GM18505 (cell line): Measurements from ENCODE around the gene LRRC58.
A peak's percentile ranks its signal among the peaks of the same experiment; 100 is the strongest.
"Not testable (repeated sequence)": the region's sequence is repeated elsewhere in the genome, so short reads cannot be mapped to it uniquely, and the experiment has no call there.

ENCODE experiments used
- ATAC-seq: cut with Tn5 transposase; IDR thresholded peaks from one replicate; pipeline ENCODE4 v1.9.1; 2021; ENCODE audit not compliant: unreplicated experiment
- POLR2A ChIP-seq: IDR thresholded peaks from 4 replicates; pipeline ENCODE4 v1.6.1; 2011; ENCODE audit warnings: borderline replicate concordance; ENCODE audit not compliant: insufficient read depth, insufficient read length; ENCODE audit errors: extremely low read depth

Gene LRRC58

DNA sequence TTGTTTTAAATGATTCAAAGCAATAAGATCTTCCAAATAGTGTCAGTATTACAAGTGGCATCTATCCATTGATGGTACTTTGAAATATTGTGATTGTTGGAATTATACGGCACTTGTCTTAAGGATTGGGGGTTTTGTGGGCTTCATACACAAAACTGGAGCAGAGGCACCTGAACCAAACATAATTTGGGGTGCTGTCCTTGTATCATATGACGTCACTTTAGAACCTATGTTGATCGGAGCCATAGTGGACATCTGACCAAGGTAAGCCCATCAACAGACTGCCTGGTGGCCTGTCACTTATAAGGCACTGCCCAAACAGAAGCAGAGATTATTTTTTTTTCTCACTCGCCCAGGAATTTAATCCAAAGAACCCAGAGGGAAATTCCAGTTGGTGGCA, 2.9 kb upstream of the LRRC58 start:
- no peak for ATAC-seq
- no peak for TF ChIP-seq POLR2A

DNA sequence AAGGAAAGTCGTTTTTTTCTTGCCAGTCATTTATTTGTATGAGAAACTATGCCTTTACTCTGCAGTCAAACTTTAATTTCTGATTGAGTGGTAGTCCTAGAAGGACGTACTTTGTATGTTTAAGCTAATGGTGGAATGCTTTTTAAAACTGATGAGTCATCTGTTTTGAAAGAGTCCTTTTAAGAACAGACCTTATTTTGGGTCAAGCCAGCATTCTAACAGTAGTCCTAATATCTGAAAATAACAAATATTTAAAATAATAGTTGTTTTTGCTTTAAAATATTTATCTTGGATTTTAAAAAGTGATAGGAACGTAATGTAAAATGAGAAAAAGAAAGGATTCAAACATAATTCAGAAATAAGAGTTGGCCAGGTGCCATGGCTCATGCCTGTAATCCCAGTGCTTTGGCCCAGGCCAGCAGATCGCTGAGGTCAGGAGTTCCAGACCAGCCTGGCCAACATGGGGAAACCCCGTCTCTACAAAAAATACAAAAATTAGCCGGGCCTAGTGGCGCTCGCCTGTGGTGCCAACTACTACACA, 1.3 kb upstream of the LRRC58 start:
- TF ChIP-seq POLR2A = no peak
- no peak for ATAC-seq

DNA sequence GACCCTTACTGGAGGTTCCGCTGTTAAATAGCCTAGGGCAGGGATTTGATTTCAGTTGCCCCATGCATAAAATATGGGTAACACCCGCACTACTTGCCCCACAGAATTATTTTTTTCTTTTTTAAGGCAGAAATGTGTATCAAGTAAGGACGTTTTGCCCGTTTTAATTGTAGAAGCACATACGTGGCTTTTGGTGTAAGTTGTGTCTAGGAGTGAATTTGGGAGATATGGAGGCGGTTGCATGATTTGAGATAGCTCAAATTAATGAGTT, 636 bp upstream of the LRRC58 start:
- no peak for ATAC-seq
- no peak for TF ChIP-seq POLR2A

DNA sequence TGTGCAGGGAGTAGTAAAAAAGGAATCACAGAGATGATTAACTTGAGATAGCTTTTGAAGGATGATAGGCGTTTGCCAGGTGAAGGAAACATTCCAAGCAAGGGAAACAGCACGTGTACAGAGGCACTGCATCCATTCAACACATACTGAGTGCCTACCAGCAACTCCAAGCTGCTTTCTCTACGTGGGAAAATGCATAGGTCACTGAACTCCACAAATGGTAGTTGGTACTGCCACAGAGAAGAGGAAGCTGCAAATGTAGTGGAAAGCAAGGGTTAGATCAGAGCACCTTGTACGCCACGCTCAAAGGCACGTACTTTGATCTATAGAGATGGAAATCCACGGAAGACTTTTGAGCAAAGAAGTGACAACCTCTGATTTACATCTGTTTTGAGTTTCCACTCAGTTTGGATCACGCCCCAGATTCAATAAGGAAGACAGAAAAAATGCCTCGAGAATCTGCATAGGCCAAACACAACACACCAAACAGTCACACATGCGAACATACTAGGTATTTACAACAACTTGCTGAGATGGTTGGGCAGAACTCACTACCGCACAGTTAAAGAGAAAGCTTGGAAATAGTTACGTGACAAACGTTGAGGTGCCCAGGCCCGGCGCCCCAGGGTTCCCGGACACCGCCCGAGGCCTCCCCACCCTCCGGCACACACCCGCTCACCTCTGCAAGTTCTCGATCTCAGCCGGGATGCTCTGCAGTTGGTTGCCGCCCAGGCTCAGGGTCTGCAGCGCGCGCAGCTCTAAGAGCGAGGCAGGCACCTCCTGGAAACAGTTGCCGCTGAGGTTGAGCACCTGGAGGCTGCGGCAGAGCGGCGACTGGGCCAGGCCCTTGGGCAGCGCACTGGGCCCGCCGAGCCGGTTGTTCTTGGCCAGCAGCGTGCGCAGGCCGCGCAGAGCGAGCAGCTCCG, 826 bp downstream of the LRRC58 start:
- peak; percentile 51 for ATAC-seq
- no peak for TF ChIP-seq POLR2A

DNA sequence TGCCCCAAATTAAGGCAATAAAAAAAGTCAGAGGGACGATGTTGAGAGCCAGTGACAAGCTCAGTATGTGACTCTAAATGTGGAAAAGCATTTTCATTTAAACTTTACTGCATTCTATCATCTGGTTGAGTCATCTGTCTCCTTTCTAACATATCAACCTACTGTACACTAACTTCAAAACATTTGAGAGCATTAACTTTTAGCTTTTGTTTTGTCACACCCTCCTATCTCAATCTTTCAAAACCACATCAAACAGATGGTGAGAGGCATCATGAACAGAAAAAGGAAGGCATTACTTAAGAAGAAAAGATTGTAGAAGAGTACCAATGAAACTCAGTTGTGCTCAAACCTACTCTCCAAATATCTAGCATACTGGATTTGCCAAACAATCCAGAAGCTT, 4.8 kb downstream of the LRRC58 start:
- ATAC-seq = no peak
- no peak for TF ChIP-seq POLR2A

DNA sequence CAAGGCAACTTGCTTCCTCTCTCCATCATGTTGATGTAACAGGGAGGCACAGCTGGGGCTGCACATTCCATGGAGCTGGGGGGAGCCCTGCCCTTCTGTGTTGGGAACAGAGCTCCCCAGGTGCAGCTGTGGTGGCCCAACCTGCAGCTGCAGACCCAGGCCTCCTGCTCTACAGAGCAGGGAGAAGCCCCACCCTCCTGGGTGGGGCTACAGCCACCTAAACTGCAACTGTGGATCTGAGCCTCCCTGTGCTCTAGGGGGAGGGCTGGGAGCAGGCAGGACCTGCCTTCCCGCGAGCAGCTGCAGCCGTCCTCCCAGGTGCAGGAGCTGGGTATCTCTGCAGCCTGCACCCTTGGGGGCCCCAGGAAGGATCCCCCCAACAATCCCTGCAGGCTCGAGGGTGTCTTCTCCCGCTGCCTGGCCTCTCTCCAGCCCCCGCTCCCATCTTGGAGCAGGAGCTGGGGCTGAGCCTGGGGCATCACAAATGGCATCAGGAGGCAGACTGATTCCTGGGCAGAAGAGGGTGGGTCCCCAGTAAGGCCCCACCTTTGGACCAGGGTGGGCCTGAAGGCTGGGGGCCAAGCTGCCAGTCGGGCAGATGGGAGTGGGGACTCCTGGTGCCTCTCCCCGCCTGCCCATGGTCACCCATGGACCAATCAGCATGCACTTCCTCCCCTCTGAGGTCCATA, 7.4 kb downstream of the LRRC58 start:
- ATAC-seq = no peak
- TF ChIP-seq POLR2A = no peak

DNA sequence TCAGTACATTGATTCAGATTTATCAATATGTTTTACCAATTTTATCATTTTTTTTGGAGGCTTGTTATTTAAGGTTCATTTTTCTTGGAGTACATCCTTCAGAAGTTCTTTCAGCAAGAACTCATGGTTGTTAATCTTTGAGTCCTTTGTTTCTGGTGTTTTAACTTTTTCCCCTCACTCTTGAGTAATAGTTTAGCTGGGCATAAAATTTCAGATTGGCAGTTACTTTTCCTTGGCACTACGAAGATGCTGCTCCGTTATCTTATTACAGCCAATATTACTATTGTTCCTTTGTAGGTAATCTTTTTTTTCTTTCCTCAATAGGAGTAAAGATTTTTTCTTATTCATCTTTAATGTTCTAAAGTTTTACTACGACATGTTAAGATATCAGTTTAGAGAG, 9.8 kb downstream of the LRRC58 start:
- no peak for ATAC-seq

DNA sequence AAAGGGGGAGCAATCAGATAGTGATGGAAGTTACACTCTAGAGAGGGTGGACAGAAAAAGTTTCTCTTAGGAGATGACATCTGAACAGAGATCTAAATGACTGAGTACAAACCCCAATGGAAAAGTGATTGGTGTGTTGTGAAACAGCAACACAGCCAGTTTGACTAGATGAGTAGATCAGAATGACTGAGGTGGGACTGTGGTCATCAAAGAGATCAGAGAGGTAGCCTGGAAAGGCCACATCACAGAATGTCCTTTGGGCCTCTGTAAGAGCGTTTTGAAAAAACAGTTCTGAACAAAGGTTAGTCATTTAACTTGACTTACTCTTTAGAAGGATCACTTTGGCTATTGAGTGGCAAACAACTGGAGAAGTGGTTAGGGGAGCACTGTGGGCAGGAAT, 10.6 kb downstream of the LRRC58 start:
- no peak for ATAC-seq
- TF ChIP-seq POLR2A = no peak

More for the DNA sequence above, 9.8 kb downstream of the LRRC58 start:
- TF ChIP-seq POLR2A = no peak

DNA sequence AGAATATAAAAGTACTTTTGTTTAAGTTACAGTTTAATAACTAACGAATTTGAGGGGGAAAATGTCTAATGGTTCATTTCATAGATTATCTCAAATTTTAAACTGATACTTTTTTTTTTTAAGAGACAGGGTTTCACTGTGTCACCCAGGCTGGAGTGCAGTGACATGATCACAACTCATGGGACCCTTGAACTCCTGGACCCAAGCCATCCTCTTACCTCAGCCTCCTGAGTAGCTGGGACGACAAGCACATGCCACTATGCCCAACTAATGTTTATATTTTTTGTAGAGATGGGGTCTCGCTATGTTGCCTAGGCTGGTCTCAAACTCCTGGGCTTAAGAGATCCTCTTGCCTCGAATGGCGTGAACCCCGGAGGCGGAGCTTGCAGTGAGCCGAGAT, 16.5 kb downstream of the LRRC58 start:
- ATAC-seq = no peak
- no peak for TF ChIP-seq POLR2A

DNA sequence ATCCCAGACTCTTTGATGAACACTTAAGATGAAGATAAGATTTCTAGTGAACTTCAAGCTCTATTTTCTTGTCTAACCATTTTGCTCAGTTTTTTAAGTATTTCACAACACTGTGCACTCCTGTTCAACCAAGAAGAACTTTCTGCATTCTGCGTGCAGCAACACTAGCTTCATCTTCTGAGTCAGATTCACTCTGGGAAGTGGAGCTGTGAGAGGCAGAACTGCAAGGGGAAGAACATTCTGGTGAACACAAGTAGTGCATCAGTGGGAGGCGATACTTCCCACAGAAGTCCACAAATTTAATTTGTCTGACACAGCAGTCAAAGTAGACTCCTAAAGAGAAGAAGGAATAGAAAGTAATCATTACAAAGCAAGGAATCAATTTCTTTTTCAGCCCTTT, 18.1 kb downstream of the LRRC58 start:
- TF ChIP-seq POLR2A = no peak
- no peak for ATAC-seq

DNA sequence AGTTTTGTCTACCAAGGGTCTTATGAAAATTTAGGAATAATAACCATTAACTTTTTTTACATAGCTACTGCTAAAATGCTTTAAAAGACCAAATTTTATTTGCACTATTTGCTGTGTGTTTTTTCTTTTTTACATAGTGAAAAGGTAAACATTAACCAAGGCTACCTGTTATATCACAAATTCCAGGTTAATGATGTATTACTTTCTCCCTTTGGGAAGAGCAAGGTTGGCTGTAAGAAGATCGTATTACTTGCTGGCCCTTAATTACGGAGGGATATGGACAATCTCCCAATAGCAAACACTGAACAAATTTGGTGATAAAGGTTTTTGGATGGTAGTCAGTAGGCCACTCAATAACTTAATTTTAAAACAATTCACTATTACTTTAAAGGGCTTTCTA, 22.4 kb downstream of the LRRC58 start:
- no peak for TF ChIP-seq POLR2A
- ATAC-seq = no peak

DNA sequence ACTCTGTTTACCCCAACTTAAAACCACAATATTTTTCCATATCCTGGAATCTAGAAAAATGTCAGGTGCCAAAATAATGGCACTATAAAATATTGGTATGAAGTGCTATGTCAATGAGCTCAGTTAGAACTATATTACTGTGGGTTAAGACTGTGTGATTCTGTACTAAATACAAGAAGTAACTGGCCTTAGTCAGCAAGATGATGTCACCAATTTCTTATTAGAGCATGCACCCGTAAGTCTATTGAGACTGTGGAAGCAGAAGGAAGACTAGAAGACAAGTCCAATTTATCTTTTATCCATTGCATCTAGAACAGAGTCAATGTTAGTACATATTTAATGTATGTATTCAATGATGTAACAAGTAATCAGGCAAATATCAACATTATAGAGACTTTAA, 25.0 kb downstream of the LRRC58 start:
- TF ChIP-seq POLR2A = no peak
- no peak for ATAC-seq

DNA sequence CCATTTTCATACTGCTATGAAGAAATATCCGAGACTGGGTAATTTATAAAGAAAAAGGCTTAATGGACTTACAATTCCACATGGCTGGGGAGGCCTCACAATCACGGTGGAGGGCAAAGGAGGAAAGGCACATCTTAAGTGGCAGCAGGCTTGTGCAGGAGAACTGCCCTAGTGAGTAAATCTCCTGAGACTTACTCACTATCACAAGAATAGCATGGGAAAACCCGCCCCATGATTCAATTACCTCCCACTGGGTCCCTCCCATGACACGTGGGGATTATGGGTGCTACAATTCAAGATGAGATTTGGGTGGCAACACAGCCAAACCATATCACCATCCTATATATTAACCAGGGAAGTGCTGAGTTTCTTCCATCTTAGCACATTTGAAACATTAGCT, 25.4 kb downstream of the LRRC58 start:
- ATAC-seq = not testable (repeated sequence)
